GM18507 (cell line): ENCODE measurements around the gene KRTAP10-7.
A peak's percentile ranks its signal among the peaks of the same experiment; 100 is the strongest.
"Not testable (repeated sequence)": the region's sequence is repeated elsewhere in the genome, so short reads cannot be mapped to it uniquely, and the experiment has no call there.

ENCODE experiments used
- DNase-seq: peaks from one replicate; pipeline ENCODE4 v3.0.0; 2011; ENCODE audit warnings: low read depth; ENCODE audit not compliant: insufficient read length; ENCODE audit errors: extremely low spot score
- FAIRE-seq: peaks from 2 replicates; lab custom pipeline; 2011; peaks lifted over from hg19 to GRCh38; lab: Jason Lieb, UNC

The KRTAP10-7 gene, protein sequence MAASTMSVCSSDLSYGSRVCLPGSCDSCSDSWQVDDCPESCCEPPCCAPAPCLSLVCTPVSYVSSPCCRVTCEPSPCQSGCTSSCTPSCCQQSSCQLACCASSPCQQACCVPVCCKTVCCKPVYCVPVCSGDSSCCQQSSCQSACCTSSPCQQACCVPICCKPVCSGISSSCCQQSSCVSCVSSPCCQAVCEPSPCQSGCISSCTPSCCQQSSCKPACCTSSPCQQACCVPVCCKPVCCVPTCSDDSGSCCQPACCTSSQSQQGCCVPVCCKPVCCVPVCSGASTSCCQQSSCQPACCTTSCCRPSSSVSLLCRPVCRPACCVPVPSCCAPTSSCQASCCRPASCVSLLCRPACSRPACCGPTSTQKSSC

DNA sequence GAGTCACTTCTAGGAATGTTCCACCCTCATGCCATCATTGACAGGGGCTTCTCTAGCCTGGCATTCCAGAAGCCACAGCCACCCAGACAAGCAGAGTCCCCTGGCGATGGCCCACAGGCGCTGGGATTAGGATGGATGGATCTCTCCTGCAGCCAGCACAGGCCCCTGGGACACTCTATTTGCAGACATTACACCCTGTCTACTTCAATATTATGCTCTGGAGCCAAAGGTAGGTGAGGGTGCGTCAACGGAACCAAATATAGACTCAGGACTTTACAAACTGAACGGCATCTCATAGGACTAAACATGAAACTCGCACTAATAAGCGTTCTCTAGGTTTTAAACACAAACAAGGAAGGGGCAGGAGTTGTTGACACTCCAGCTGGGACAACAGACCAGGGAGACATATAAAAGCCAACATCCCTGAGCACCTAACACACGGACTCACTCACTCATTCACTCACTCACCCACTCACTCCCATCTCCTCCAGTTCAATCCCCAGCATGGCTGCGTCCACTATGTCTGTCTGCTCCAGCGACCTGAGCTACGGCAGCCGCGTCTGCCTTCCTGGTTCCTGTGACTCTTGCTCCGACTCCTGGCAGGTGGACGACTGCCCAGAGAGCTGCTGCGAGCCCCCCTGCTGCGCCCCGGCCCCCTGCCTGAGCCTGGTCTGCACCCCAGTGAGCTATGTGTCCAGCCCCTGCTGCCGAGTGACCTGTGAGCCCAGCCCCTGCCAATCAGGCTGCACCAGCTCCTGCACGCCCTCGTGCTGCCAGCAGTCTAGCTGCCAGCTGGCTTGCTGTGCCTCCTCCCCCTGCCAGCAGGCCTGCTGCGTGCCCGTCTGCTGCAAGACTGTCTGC is at the start of gene KRTAP10-7:
KRTAP10-7 (plus strand) TSS at position 480 of the 861 bp plus-strand sequence; CDS start at position 505, 25 bp downstream.
- DNase-seq, FAIRE-seq: not testable (repeated sequence)

DNA sequence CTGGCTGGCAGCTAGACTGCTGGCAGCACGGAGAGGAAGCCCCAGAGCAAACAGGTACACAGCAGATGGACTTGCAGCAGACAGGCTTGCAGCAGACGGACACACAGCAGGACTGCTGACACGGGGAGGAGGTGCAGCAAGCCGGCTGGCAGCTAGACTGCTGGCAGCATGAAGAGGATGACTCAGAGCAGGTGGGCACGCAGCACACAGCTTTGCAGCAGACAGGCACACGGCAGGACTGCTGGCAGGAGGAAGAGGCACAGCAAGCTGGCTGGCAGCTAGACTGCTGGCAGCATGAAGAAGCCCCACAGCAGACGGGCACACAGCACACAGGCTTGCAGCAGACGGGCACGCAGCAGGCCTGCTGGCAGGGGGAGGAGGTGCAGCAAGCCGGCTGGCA is 49.6 kb upstream of the KRTAP10-7 start:
- DNase-seq (no peak), FAIRE-seq (no peak)

DNA sequence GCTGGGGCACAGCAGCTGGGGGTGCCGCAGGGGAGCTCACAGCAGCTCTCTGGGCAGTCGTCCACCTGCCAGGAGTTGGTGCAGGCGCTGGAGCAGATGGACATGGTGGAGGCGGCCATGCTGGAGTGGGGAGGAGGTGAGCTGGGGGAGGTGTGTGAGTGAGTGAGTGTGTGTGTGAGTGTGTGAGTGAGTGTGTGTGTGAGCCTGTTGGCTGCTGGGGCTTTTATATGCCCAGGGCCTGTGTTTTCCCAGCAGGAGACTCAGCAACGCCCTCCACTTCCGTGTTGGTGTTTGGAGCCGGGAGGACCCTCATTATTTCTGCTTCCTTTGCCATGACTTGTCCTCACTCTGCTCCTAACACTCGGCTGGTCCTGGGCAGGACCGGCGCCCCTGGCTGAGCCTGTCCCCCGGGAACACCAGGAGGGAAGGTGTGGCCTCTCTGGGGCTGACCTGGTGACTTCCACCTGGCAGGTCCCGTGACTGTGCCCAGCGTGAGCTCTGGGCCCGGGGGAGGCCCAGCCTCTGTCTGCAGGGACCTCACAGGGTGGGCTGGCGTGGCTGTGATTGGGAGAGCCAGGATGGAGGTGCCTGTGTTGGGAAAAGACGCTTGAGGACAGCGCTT is 48.9 kb upstream of the KRTAP10-7 start, which contains the start of gene KRTAP10-2:
KRTAP10-2 (minus strand) TSS at position 166 of the 622 bp plus-strand sequence; CDS start at position 119, 47 bp downstream.
- no peak for DNase-seq
- FAIRE-seq, result no peak

DNA sequence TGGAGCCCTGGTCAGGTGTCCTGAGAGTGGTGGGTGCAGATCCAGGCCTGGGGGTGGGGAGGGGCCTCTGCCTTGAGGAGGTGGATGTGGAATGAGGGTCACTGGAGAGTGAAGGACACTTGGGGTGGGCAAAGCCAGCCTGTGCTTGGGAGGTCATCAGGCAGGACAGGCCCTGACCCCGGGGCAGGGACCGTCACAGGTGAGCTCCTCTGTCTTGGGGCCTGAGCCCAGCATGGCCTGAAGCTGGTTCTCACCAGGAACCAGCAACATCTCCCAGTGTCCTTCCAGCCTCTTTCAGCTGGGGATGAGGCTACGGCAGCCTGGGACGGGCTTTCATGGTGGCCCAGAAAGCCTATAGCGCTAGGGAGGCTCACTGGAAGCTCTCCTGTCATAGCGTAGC is 48.3 kb upstream of the KRTAP10-7 start:
- no peak for FAIRE-seq
- DNase-seq, result no peak

GRCh38 chr21:44552681-44553080 is 47.7 kb upstream of the KRTAP10-7 start:
- no peak for FAIRE-seq
- DNase-seq, result no peak

GRCh38 chr21:44555200-44555875 is 45.1 kb upstream of the KRTAP10-7 start:
- FAIRE-seq (no peak), DNase-seq (no peak)

- DNase-seq (no peak), FAIRE-seq (no peak)
Observed at GRCh38 chr21:44556879-44557278, 43.5 kb upstream of the KRTAP10-7 start.

DNA sequence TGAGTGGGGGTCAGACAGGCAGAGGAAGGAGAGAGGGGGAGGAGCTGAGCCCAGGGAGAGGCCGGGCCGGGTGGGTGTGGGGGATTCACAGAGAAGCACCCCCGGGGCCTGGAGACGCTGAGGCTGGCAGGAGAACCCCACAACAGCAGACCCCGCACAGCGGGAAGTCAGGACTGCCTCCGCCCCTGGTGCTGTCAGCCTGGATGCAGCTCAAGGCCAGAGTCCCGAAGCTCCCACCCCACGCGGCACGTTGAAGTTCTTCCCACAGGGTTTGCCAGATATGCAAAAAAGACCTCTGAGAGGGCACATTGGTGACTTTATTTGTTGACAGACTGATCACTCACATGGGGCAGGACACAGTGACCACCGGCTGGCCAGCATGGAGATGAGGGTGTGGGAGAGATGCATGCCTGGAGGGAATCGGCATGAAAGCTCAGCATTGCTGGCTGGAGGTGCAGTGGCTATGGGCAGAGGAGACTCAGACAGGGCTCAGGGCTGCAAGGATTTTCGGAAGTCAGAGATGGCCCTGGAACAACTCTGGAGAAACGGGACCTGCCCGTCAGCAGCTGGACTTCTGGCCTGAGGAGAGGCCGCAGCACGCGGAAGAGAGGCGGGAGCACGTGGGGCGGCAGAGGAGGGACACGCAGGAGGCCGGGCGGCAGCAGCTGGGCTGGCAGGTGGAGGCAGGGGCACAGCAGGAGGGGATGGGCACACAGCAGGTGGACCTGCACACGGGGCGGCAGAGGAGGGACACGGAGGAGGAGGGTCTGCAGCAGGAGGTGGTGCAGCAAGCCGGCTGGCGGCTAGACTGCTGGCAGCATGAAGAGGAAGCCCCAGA is 42.7 kb upstream of the KRTAP10-7 start:
- DNase-seq (no peak), FAIRE-seq (no peak)

DNA sequence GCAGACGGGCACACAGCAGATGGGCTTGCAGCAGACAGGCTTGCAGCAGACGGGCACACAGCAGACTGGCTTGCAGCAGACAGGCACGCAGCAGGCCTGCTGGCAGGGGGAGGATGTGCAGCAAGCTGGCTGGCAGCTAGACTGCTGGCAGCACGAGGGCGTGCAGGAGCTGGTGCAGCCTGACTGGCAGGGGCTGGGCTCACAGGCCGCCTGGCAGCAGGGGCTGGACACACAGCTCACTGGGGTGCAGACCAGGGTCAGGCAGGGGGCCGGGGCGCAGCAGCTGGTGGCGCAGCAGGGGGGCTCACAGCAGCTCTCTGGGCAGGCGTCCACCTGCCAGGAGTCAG is 42.1 kb upstream of the KRTAP10-7 start:
- FAIRE-seq, DNase-seq: not testable (repeated sequence)

GRCh38 chr21:44558695-44559094 is 41.7 kb upstream of the KRTAP10-7 start, which contains the start of gene KRTAP10-3:
Gene KRTAP10-3, minus strand, starts transcription at chr21:44558795. Its CDS starts 80 bp downstream, at chr21:44558715.
- FAIRE-seq (no peak), DNase-seq (no peak)

DNA sequence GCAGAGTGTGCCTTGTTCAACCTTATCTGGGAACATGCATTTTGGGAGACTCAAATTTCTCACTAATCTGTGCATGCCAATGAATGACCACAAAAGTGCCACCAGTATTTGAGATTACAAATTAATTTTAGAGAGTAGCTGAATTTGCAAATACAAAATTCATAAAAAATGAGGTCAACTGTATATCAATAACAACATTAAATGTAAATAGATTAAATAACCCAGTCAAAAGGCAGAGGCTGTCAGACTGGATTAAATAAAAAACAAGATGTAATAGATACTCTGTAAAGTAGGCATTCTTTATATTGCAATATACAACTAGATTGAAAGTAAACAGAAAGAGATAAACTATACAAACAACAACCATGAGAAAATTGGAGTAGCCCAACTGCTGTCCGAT is 36.3 kb upstream of the KRTAP10-7 start:
- FAIRE-seq, result no peak
- no peak for DNase-seq

- FAIRE-seq, result peak; percentile 74
- DNase-seq, result no peak
Observed at GRCh38 chr21:44564886-44565598, 35.4 kb upstream of the KRTAP10-7 start.

DNA sequence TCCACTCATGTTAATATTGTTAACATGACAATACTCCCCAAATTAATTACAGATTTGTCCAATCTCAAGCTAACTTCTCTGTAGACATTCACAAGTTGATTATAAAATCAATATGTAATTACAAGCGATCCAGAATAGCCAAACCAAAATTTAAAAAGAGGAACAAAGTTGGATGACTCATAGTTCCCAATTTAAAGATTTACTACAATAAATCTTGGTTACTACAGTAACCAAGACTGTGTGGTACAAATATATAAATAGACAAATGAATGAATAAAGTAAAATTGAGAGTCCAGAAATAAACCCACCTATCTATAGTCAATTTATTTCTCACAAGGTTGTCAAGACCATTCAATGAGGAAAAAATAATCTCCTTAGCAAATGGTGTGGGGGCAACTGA is 34.0 kb upstream of the KRTAP10-7 start:
- DNase-seq, result no peak
- FAIRE-seq, result no peak

- DNase-seq (no peak), FAIRE-seq (no peak)
Observed at GRCh38 chr21:44567481-44568171, 32.8 kb upstream of the KRTAP10-7 start.

DNA sequence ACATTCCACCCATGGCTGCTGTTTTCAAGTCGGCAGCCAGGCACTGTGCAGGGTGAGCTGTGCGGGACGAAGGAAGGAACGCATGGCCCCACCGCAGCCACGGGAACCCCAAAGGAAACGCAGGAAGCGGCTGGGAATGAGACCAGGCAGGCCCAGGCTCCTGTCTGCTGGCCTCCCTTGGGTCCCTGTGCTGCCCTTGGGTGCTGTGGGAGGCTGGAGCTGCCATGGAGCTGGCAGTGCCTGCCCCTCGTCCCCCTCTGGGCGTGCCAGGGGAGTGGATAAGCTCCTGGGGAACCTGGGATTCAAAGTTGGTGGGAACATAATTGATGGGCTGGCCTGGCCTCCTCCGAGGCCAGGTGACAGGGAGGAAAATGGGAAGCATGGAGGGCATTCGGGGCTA is 32.1 kb upstream of the KRTAP10-7 start:
- no peak for DNase-seq
- no peak for FAIRE-seq

DNA sequence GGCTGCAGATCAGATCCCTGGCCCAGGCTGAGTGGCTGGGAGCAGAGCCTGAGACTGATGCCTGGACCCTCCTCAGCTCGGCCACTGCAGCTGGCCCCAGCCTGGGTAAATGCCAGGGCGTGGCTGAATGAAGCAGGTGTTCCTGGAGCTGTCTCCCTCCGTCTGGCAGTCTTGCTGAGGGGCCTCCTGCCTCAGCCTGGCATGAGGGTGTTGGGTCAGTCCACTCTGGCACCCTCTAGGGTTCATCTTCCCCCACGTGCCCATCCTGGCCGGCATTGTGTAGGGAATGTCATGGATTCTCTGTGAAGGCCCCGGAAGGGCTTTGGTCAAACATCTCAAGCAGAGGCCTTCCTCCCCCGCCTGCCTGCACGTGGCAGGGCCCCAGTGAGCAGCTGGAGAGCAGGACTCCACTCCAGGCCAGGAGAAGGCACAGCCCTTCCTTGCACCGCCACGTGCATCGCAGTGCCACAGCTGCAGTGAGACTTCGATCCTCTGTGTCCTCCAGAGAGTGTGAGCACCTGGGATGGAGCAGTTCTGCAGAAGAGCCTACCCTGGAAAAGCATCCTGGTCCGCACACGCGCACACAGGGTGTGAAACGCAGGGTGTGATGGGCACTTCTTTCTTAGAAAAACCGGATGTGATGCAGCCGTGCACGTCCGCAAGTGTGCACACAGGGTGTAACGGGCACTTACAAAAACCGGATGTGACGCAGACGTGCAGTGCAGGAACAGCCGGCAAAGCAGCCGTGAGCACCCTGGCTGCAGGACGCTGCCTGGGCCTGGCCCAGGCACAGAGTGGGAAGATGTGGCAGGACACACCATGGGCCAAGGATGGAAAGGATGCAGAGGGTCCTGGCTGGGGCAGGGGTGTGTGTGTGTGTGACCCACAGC is 31.5 kb upstream of the KRTAP10-7 start:
- FAIRE-seq (no peak), DNase-seq (no peak)
